GM23248 (cell line): ENCODE data around the gene HLA-A.

Experiments used
- EZH2 ChIP-seq: fragments of 200-600 bp; sonication (generic); IDR thresholded peaks from 2 replicates; pipeline ENCODE4 v1.6.1; 2018; ENCODE audit warnings: antibody characterized with exemption, mild to moderate bottlenecking; ENCODE audit not compliant: insufficient read depth, poor library complexity, severe bottlenecking
- EZH2phosphoT487 ChIP-seq: fragments of 200-600 bp; sonication (generic); IDR thresholded peaks from 2 replicates; pipeline ENCODE4 v1.6.1; 2018; ENCODE audit warnings: antibody characterized with exemption, moderate library complexity, mild to moderate bottlenecking, low read depth; ENCODE audit not compliant: insufficient read depth

- TF ChIP-seq EZH2 (no peak), EZH2phosphoT487 (no peak)
Measured at GRCh38 chr6:29965873-29966601, 23.7 kb downstream of the HLA-A start.
